Measurements from ENCODE around the gene USP3. TPM values are rescaled to one million over a fixed set of nuclear protein-coding genes. Genes with fewer than 3 reads are reported as not detected.

Gene USP3
- total and polyA plus RNA-seq, 4 donors: 8.5 to 25.4 (median 14.8) TPM

- WGBS: 51% methylated on average over 3 of the region's 3 CpGs
- peak overlapping the region in 1 of 2 donors; percentile 33 for H3K9ac ChIP-seq (ENCODE audit: low read depth in 1 of 2, low read length in 2 of 2)
- no peak overlapping the region for H3K4me3 ChIP-seq (ENCODE audit: low read depth in 1 of 3, low read length in 3 of 3)
- H3K4me1 ChIP-seq (ENCODE audit: control insufficient read depth in 4 of 4, insufficient read depth in 4 of 4, low read length in 3 of 4): peaks cover 5 to 9% (median 6%) of the 10 kb centered on the region in 4 donors
- no peak overlapping the region for H3K27ac ChIP-seq (ENCODE audit: low read depth in 1 of 2, low read length in 2 of 2)
- DNase-seq (ENCODE audit: low spot score): no peak
- no peaks in the 10 kb centered on the region for H3K27me3 ChIP-seq (ENCODE audit: control insufficient read depth in 4 of 4, insufficient read depth in 4 of 4, low read length in 3 of 4)
- no peak for TF ChIP-seq FOXA2 (IDR thresholded peaks at IDR 0.05)
- no peak for TF ChIP-seq YY1 (IDR thresholded peaks at IDR 0.05)
- no peak for TF ChIP-seq TAF1 (conservative IDR thresholded peaks at IDR 0.05)
- TF ChIP-seq MAX (IDR thresholded peaks at IDR 0.05): no peak
- no peak for TF ChIP-seq HNF4A (conservative IDR thresholded peaks at IDR 0.05)
- peaks cover 0 to 9% (median 3%) of the 10 kb centered on the region in 4 donors for H3K36me3 ChIP-seq (ENCODE audit: control insufficient read depth in 4 of 4, insufficient read depth in 3 of 4, low read depth in 1 of 4, low read length in 3 of 4)
- H3K9me3 ChIP-seq (ENCODE audit: control insufficient read depth in 4 of 4, low read length in 3 of 4): no peaks in the 10 kb centered on the region
These were observed 34.5 kb downstream of the USP3 start for GRCh38 chr15:63538876-63539275.

GRCh38 chr15:63539521-63539920 is 35.1 kb downstream of the USP3 start:
- Histone ChIP-seq H3K4me3 (ENCODE audit: low read depth in 1 of 3, low read length in 3 of 3) (no peak overlapping the region), H3K36me3 (ENCODE audit: control insufficient read depth in 4 of 4, insufficient read depth in 3 of 4, low read depth in 1 of 4, low read length in 3 of 4) (peaks cover 0 to 9% (median 3%) of the 10 kb centered on the region in 4 donors), H3K27ac (ENCODE audit: low read depth in 1 of 2, low read length in 2 of 2) (no peak overlapping the region), H3K4me1 (ENCODE audit: control insufficient read depth in 4 of 4, insufficient read depth in 4 of 4, low read length in 3 of 4) (peaks cover 5 to 9% (median 6%) of the 10 kb centered on the region in 4 donors), H3K9me3 (ENCODE audit: control insufficient read depth in 4 of 4, low read length in 3 of 4) (no peaks in the 10 kb centered on the region), H3K9ac (ENCODE audit: low read depth in 1 of 2, low read length in 2 of 2) (no peak overlapping the region), H3K27me3 (ENCODE audit: control insufficient read depth in 4 of 4, insufficient read depth in 4 of 4, low read length in 3 of 4) (no peaks in the 10 kb centered on the region)
- TF ChIP-seq CTCF (IDR thresholded peaks at IDR 0.05; ENCODE audit: low read depth, low read length, missing input control): no peak
- no peak for TF ChIP-seq RXRA (IDR thresholded peaks at IDR 0.05)
- no peak for TF ChIP-seq EGR1 (IDR thresholded peaks at IDR 0.05; ENCODE audit: low read depth in 2 of 2)
- no peak for TF ChIP-seq MAX (IDR thresholded peaks at IDR 0.05)
- no peak for TF ChIP-seq SP1 (IDR thresholded peaks at IDR 0.05)
- no peak for DNase-seq (ENCODE audit: low spot score)
- 75% methylated on average over 6 of the region's 6 CpGs for WGBS

GRCh38 chr15:63539998-63540397 is 35.6 kb downstream of the USP3 start:
- no peak overlapping the region for H3K4me3 ChIP-seq (ENCODE audit: low read depth in 1 of 3, low read length in 3 of 3)
- DNase-seq (ENCODE audit: low spot score): no peak
- no peaks in the 10 kb centered on the region for H3K27me3 ChIP-seq (ENCODE audit: control insufficient read depth in 4 of 4, insufficient read depth in 4 of 4, low read length in 3 of 4)
- no peak overlapping the region for H3K27ac ChIP-seq (ENCODE audit: low read depth in 1 of 2, low read length in 2 of 2)
- peaks cover 5 to 9% (median 6%) of the 10 kb centered on the region in 4 donors for H3K4me1 ChIP-seq (ENCODE audit: control insufficient read depth in 4 of 4, insufficient read depth in 4 of 4, low read length in 3 of 4)
- peaks cover 0 to 9% (median 3%) of the 10 kb centered on the region in 4 donors for H3K36me3 ChIP-seq (ENCODE audit: control insufficient read depth in 4 of 4, insufficient read depth in 3 of 4, low read depth in 1 of 4, low read length in 3 of 4)
- no peak overlapping the region for H3K9ac ChIP-seq (ENCODE audit: low read depth in 1 of 2, low read length in 2 of 2)
- no peaks in the 10 kb centered on the region for H3K9me3 ChIP-seq (ENCODE audit: control insufficient read depth in 4 of 4, low read length in 3 of 4)
- no peak for TF ChIP-seq RXRA (IDR thresholded peaks at IDR 0.05)
- no peak for TF ChIP-seq MAX (IDR thresholded peaks at IDR 0.05)
- no peak for TF ChIP-seq GABPA (IDR thresholded peaks at IDR 0.05 in 1 of 2, conservative IDR thresholded peaks at IDR 0.05 in 1 of 2)
- TF ChIP-seq NR2F2 (IDR thresholded peaks at IDR 0.05): no peak
- no peak for TF ChIP-seq SP1 (IDR thresholded peaks at IDR 0.05)
- TF ChIP-seq CTCF (IDR thresholded peaks at IDR 0.05; ENCODE audit: low read depth, low read length, missing input control): no peak
- no peak for TF ChIP-seq RAD21 (IDR thresholded peaks at IDR 0.05)
- TF ChIP-seq JUND (IDR thresholded peaks at IDR 0.05): no peak
- no peak for TF ChIP-seq HNF4A (conservative IDR thresholded peaks at IDR 0.05)
- TF ChIP-seq HNF4G (IDR thresholded peaks at IDR 0.05): no peak
- no peak for TF ChIP-seq TAF1 (conservative IDR thresholded peaks at IDR 0.05)
- no peak for TF ChIP-seq ATF3 (IDR thresholded peaks at IDR 0.05)
- TF ChIP-seq REST (IDR thresholded peaks at IDR 0.05): no peak
- TF ChIP-seq FOXA1 (IDR thresholded peaks at IDR 0.05): no peak
- TF ChIP-seq FOXA2 (IDR thresholded peaks at IDR 0.05): no peak
- no peak for TF ChIP-seq YY1 (IDR thresholded peaks at IDR 0.05)

Measured in liver (tissue), 9 donors.